HG02938 (cell line): ENCODE results near the gene IFNL2.
"Not testable (repeated sequence)": the region's sequence is repeated elsewhere in the genome, so short reads cannot be mapped to it uniquely, and the experiment has no call there.

Experiments used
- ATAC-seq: cut with Tn5 transposase; IDR thresholded peaks from one replicate; pipeline ENCODE4 v1.9.1; 2021; ENCODE audit warnings: mild to moderate bottlenecking, moderate library complexity; ENCODE audit not compliant: unreplicated experiment

Gene IFNL2

DNA sequence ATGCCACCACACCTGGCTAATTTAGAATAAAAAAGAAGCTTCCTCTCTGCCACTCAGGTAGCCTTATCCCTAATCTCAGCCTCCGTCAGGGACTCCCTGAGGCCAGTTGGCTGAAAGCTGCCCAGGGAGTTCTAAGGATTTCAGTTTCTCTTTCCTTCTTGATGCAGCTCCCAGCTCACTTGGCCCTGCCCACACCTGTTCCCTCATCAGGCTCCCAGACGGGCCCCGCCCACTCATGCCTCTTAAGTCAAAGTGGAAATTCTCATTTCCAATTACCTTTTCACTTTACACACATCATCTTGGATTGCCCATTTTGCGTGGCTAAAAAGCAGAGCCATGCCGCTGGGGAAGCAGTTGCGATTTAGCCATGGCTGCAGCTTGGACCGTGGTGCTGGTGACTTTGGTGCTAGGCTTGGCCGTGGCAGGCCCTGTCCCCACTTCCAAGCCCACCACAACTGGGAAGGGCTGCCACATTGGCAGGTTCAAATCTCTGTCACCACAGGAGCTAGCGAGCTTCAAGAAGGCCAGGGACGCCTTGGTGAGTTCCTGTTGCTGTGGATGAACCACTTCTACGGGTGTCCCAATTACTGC lies 28.0 kb downstream of the IFNL2 start, which contains the start of gene IFNL1:
Gene IFNL1, plus strand, starts transcription at position 353 of the 591 bp plus-strand sequence. Its CDS starts 15 bp downstream, at position 368.
- ATAC-seq: no peak

DNA sequence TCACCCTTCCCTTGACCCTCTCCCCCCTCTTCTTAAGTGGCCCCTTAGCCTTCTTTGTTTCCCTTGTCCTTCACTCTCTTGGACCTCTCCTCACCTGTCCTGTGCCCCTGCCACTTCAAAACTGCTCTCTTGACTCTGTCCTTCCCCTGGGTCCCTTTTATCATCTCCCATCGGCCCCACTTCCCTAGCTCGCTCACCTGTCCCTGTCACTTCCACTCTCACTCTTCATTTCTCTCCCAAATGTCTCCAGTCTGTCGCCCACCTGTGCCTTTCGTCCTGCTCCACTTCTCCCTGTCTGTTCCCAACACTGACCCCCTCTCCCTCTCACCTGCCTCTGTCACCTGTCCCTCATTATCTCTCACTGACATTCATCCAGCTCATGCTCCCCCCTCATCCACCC lies 28.7 kb downstream of the IFNL2 start:
- ATAC-seq: no peak

DNA sequence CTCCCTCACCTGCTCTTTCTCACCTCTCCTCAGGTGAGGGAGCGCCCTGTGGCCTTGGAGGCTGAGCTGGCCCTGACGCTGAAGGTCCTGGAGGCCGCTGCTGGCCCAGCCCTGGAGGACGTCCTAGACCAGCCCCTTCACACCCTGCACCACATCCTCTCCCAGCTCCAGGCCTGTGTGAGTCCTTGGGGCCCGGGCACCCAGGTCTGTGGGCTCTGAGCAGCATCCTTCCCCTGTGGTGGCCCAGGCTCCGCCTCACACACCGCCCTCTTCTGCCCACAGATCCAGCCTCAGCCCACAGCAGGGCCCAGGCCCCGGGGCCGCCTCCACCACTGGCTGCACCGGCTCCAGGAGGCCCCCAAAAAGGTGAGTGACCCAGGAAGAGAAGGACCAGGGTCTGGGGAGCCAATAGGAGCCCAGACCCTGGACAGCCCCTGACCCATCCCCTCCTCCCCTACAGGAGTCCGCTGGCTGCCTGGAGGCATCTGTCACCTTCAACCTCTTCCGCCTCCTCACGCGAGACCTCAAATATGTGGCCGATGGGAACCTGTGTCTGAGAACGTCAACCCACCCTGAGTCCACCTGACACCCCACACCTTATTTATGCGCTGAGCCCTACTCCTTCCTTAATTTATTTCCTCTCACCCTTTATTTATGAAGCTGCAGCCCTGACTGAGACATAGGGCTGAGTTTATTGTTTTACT lies 29.9 kb downstream of the IFNL2 start:
- ATAC-seq: no peak

DNA sequence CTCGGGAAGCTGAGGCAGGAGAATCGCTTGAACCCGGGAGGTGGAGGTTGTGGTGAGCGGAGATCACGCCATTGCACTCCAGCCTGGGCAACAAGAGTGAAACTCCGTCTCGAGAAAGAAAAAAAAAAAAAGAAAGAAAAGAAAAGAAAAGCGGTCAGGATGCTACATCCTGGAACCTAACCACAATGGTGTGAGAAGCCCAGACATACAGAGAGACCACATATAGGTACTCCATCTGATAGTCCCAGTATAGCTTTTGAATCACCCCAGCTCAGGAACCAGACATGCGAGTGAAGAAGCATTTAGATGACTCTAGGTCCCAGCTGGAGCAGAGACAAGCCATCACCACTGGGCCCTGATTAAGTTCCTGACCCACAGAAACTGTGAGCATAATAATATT lies 31.2 kb downstream of the IFNL2 start:
- ATAC-seq: no peak

DNA sequence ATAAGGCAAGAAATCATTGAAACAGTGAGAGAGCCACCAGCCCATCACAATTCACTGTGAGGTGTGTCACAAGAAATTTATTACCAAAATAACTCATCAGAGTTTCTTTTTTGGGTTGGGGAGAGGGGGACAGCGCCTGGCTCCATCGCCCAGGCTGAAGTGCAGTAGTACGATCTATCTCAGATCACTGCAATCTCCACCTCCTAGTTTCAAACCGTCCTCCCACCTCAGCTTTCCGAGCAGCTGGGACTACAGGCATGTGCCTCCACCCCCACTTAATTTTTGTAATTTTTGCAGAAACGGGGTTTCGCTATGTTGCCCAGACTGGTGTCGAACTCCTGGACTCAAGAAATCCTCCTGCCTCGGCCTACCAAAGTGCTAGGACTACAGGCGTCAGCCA lies 31.6 kb downstream of the IFNL2 start:
- ATAC-seq: no peak

DNA sequence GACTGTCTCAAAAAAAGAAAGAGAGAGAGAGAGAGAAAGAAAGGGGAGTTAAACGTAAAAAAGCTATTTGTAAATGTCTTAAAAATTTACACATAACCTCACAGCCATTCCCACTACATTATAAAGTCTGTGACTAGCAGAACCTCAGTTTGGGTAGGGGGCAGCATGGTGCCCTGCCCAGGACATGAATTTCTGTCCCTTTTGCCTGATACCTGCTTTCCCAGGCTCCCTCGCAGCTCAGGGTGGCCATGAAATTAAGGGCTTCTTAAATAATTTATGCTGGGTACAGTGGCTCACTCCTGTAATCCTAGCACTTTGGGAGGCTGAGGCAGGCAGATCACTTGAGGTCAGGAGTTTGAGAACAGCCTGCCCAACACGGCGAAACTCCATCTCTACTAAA lies 32.8 kb downstream of the IFNL2 start:
- ATAC-seq: no peak

DNA sequence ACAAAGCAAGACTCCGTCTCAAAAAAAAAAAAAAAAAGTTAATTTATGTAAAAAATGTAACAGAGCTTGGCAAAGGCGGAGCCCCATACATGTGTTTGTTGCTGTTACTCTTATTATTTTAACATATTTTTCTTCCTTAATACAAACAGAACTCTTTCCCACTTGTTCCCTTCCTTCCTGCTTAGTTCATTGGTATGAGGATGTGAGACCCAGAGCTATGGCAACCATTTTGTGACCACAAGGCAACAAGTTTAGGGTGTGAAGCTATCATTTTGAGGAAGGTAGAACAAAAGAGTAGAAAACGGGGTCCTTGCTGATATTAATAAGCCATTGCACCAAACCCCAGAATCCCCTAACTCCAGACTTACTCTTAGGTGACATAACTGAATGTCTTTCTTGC lies 33.4 kb downstream of the IFNL2 start:
- no peak for ATAC-seq

DNA sequence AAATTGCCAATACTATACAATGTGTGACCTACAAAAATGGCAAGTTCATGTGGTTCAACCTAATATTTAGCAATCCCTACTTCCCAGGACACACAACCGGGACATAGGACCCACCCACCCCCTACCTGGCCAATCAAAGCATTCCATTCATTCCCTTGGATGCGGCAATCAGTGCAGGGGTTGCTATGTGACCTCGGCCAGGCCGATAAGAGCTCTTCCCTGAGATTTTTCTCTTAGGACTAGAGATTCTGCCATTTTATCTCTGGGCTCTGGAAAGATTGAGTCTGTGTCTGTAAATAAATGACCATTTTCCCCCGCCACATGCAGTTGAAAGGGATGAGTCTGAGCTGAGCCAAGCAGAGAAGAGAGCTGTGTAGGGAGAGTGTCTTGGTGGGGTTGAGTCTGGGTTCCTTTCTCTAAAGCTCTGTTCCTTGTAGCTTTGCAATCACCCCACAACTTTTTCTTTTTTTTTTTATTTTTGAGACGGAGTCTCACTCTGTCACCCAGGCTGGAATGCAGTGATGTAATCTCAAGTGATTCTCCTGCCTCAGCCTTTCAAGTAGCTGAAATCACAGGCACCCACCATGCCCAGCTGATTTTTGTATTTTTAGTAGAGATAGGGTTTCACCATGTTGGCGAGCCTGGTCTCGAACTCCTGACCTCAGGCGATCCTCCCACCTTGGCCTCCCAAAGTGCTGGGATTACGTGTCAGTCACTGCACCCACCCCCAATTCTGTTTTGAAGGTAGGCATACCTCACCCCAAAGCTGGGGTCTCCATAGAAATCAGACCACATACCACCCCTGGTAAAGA lies 35.4 kb downstream of the IFNL2 start:
- no peak for ATAC-seq

DNA sequence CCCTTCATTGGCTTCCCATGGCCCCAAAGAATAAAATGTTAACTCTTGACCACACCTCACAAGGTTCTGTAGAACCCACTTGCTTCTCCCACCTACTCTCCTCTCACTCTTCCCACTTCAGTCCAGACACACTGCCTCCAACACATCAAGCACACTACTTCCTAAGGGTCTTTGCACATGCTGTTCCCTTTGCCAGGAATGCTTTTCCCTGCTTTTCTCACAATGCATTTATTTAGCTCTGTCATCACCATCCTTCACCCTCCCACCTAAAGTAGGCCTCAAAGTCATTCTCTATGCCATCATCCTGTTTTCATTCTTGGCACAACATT lies 36.0 kb downstream of the IFNL2 start:
- no peak for ATAC-seq

DNA sequence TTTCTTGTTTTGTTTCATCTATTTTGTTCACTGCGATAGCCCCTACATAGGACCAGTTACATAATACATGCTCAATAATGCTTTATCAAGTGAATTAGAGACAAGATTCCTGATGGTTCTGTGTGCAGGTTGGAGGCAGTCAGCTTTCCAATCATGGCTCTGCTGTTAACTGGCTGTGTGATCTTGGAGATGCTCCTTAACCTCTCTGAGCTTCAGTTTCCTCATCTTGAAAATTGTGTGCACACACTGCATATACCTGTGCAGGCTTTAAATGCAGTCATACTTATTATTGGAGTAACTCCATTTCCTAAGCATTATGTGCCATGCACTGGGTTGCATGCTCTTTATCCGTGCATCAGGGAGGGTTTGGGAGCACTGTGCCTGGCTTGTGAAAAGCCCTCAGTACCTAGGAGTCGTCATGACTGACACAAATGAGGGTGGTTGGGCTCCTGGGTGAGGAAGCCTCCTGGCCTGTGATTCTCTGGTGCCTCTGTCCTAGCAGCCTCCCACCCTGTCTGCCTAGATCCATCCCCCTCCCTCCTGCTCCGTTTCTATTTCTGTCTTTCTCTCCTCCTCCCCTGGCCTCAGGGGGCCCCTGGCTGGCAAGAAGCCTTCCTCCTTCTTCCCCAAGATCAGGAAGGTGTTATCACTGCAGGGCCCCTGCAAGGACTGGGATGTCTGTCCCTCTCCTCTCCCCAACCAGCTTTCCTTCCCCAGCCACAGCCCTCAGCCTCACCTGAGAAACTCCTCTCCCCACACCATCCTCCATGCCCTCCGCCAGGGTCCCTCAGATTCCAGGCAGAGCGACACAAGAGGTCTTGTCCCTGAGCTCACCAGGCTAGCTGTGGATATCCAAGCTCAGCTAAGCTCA lies 36.7 kb downstream of the IFNL2 start:
- no peak for ATAC-seq

DNA sequence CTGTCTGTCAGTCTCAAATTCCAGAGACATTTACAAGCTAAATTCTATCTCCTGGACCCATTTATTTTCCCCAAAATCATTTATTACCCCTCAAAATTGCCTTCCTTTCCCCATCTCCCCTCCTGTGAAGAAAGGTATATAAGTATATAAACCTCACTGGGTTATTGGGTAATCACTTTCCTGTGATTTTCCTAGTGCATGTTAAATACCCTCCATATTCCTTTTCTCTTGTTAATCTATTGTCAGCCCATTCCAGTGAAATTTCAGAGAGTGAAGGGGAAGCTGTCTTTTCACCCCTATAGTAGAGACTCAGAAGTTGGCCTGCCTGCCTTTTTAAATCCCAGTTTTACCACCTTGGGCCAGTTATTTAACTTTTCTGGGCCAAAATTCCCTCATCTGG lies 37.9 kb downstream of the IFNL2 start:
- no peak for ATAC-seq

DNA sequence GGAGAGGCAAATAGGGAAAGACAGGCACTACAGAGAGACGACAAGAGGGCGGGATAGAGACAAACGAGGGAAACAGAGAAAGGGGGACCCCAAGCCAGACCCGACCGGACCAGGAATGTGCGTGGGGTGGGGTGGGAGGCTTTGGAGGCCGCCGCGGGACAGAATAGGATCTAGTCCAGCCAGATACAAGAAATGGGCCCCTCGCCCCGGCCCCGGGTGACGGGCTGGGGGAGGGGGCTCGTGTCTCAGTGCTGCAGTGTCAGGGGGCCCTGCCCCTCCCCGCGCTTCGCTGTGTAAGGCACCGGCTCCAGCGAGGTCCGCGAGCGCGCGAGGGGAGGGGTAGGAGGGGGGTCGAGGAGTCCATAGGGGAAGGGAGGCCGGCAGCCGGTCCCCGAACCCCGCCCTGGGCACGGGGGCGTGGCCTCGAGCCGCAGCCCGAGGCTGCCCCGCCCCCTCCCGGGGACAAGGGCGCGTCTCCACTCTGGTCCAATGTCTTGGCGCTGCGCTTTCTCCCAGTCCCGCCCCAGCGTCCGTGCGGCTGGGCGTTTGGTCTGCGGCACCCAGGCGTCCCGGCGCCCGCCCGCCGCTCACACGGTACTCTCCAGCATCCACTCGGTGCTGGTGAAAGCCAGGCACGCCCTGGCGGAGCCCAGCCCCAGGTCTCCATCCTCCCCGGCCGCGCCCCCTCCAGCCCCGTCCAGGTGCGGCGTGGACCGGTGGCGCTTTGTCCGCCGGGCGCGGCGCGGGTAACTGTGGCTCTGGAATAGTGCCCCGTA lies 39.0 kb downstream of the IFNL2 start:
- no peak for ATAC-seq

DNA sequence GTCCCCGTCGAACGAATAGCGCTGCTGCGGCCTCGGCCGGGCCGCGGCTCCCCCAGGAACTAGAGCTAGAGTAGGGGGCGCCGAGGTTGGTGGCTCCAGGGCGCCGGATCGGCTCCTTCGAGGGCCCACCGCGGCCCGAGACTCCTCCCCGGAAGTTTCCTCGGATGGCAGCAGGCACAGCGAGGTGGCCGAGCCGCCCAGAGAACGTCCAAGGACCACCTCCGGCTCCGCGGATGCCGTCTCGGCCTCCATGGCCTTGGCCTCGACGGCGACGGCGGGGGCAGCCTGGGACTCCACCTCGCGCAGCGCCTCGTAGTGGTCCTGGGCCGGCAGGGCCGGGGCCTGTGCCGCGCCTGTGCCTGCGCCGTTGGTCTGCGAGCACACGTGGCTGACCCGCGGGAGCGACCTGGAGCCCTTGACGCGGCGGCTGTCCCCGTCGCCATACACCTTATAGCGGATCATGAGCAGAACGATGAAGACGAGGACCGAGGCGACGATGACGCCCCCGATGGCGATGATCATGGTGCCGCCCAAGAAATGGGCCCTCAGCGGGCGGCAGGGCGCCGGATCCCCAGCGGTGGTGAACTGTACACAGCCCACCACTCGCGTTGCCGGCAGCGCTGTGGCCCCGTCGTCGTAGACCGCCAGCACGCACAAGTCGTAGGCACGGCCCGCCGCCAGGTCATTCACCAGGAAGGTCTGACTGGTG lies 39.8 kb downstream of the IFNL2 start:
- no peak for ATAC-seq

DNA sequence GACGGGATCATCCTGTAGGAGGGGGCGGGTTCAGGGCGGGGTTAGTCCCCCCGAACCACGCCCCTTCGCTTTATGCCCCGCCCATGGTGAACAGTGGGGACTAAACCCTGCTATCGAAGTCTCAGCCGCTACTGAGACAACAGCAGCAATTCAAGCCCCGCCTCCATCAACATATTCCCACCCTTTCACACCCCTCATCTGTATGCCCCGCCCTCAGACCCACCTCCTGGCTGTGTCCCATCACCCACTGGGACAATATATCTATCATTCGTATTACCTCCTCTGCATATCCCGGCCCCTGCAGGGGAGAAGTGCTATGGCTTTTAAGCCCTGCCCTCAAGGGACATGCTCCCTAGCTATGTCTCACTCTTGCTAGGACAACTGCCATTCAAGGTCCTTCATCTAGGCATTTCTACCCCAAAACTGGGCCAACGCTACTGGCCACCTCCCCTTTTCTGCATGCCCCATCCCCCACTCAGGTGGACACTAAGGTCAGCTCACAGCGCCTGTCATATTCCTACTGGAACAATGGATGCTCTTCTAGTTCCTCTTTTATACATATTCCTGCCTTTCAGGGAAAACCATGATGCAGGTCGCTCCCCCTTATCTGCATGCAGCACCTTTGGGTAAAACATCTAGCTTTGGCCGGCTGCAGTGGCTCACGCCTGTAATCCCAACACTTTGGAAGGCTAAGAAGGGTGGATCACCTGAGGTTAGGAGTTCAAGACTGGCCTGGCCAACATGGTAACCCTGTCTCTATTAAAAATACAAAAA lies 40.5 kb downstream of the IFNL2 start:
- ATAC-seq: no peak

DNA sequence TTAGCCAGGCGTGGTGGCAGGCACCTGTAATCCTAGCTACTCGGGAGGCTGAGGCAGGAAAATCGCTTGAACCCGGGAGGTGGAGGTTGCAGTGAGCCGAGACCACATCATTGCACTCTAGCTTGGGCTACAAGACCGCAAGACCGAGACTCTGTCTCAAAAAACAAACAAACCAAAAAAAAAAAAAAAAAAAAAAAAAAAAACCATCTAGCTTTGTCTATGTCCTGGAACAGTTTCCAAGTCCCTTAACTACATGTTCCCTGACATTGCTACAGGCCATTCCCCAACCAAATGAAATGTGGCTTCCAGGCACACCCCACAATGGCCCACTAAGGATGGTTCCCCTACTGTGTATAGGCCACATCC lies 41.1 kb downstream of the IFNL2 start:
- ATAC-seq: not testable (repeated sequence)

DNA sequence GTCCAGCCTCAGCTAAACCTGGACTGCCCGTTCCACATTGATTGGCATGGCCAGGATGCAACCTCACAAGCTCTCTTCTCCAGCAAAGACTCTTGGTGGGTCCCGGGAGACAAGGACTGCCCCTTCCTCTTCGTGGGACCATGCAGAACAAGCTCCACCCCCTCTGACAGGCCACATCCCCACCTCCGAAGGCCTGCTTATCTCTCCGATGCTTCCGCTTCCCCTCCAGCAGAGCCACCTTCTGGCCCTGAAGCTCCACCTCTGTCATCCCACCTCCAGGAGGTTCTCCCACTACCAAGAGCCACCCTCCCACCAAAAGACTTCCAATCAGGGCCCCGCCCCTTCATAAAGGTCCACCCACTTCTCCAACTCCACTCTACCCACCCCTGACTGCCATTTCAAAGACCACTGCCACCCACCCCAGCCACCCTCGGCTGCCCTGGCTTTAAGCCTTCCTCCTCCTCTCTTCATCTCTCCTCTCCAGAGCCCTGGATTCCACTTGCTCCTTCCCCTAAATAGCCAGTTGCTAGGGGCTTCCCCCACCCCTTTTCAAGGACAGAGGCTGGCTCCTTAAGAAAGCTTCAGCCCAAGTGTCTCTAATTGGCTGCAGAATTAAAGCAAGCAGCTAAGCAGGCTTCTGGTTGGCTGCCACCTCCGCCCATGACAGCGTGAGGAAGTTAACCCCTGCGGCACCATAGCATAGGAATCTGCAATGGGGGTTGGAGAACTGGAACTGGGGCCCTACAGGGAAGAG lies 42.5 kb downstream of the IFNL2 start:
- no peak for ATAC-seq

DNA sequence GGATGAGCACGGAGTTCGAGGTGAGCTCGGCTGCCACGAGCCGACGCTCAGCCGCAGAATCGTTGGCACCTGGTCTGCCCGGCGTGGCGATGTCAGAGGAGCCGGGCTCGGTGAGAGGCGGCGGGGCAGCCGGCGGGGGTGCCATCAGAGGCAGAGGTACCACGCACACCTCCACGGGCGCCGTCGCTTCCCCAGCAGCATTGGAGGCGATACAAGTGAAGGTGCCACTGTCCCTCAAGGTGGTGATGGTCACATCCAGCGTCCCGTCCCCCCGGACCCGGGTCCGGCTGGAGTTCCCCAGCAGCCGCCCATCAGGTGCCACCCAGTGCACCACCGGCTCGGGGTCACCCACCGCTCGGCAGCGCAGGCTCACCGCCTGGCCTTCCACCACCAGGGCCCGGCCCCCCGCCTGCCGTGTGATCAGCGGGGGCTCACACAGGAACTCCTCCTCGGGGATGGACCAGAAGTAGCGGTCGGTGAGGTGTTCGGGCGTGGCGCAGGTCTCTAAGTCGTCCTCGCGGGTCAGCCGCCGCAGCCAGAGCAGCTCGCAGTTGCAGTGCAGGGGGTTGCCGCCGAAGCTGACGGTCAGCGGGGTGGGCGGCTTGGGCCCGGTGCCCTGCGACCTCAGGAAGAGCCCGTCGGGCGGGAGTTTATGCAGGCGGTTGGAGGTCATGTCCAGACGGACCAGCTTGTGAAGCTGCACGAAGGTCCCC lies 46.0 kb downstream of the IFNL2 start:
- no peak for ATAC-seq

DNA sequence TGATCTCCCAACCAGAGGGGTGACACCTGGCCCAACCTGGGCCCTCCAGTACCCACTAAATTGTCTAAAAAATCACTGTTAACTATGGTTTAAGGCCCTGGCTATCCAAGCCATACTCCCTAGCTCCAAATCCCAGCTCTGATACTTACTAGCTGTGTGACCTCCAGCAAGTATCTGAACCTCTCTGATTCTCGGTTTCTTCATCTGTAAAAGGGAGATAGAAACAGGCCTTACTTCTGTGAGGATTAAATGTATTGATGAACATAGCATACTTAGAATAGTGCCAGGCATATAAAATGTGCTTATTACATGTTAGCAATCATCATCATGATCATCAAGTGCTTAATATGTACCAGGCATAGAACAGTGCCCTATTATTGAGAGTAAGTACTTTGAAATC lies 47.7 kb downstream of the IFNL2 start:
- ATAC-seq: no peak
